HCT116 (cell line): ENCODE results near the gene KCNK3. TPM values are rescaled to one million over a fixed set of nuclear protein-coding genes. Genes with fewer than 3 reads are reported as not detected.

Experiments
- CEBPB ChIP-seq: IDR thresholded peaks from 2 replicates; pipeline ENCODE4 v1.6.1; 2012; ENCODE audit warnings: low read depth
- EGR1 ChIP-seq: IDR thresholded peaks from 2 replicates; pipeline ENCODE4 v1.6.1; 2012; ENCODE audit warnings: low read depth
- EZH2 ChIP-seq: fragments of 200-600 bp; sonication (generic); IDR thresholded peaks from 2 replicates; pipeline ENCODE4 v1.6.1; 2017; ENCODE audit warnings: antibody characterized with exemption, mixed run types
- FOSL1 ChIP-seq: IDR thresholded peaks from 2 replicates; pipeline ENCODE4 v1.6.1; 2012; ENCODE audit warnings: low read depth
- JUND ChIP-seq: IDR thresholded peaks from 2 replicates; pipeline ENCODE4 v1.6.1; 2012
- POLR2A ChIP-seq: IDR thresholded peaks from 2 replicates; pipeline ENCODE4 v1.7.0; 2011; ENCODE audit warnings: borderline replicate concordance; ENCODE audit not compliant: insufficient read depth, insufficient read length; ENCODE audit errors: extremely low read depth
- POLR2AphosphoS5 ChIP-seq: IDR thresholded peaks from 2 replicates; pipeline ENCODE4 v1.6.1; 2011; ENCODE audit warnings: mild to moderate bottlenecking, low read depth, low read length, moderate library complexity
- SIN3A ChIP-seq: IDR thresholded peaks from 2 replicates; pipeline ENCODE4 v1.6.1; 2012; ENCODE audit warnings: low read depth
- TCF7L2 ChIP-seq: IDR thresholded peaks from 2 replicates; pipeline ENCODE4 v1.7.0; 2011; ENCODE audit warnings: borderline replicate concordance, inconsistent platforms; ENCODE audit not compliant: insufficient read depth, insufficient read length; ENCODE audit errors: extremely low read depth
- ZFX ChIP-seq: fragments of 450-650 bp; IDR thresholded peaks from 2 replicates; pipeline ENCODE4 v1.6.1; 2017
- total RNA-seq: library from RNA; stranded (reverse); gene quantifications from one replicate; pipeline ENCODE4 v1.2.1, GENCODE V29; 2021; ENCODE audit not compliant: unreplicated experiment
- TF ChIP-seq, protein P1 (sequence below): IDR thresholded peaks from 2 replicates; pipeline ENCODE4 v1.6.1; 2012; ENCODE audit warnings: low read depth
- TF ChIP-seq, protein P2 (sequence below), 3 experiments: fragments of 200-600 bp in 1 of 3; sonication (generic) in 1 of 3; IDR thresholded peaks in 2 of 3; conservative IDR thresholded peaks in 1 of 3; 2 replicates each; pipeline ENCODE4 v1.5.1; 2012 to 2017; ENCODE audit warnings: low read depth in 2 of 3, low read length in 2 of 3, antibody characterized with exemption in 1 of 3, borderline replicate concordance in 1 of 3, control low read depth in 1 of 3, mild to moderate bottlenecking in 1 of 3, mixed read lengths in 1 of 3, mixed run types in 1 of 3, moderate library complexity in 1 of 3; ENCODE audit not compliant: insufficient read depth in 1 of 3
- TF ChIP-seq, protein P3 (sequence below): IDR thresholded peaks from 2 replicates; pipeline ENCODE4 v1.6.1; 2012

KCNK3 gene
- total RNA-seq, 1 experiment from 2014 or later: 0.71 TPM

DNA sequence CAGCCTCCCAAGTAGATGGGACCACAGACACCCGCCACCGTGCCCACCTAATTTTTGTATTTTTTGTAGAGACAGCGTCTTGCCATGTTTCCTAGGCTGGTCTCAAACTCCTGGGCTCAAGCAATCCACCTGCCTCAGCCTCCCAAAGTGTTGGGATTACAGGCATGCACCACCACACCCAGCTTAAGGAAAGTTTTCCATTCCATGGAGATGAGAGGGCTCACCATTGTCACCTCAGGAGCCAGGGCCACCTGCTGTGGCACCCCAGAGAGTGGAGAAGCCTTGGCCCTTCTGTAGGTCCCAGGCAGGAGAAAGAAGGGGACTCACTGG, 76.2 kb downstream of the KCNK3 start (continued):
- TF ChIP-seq, protein P1, sequence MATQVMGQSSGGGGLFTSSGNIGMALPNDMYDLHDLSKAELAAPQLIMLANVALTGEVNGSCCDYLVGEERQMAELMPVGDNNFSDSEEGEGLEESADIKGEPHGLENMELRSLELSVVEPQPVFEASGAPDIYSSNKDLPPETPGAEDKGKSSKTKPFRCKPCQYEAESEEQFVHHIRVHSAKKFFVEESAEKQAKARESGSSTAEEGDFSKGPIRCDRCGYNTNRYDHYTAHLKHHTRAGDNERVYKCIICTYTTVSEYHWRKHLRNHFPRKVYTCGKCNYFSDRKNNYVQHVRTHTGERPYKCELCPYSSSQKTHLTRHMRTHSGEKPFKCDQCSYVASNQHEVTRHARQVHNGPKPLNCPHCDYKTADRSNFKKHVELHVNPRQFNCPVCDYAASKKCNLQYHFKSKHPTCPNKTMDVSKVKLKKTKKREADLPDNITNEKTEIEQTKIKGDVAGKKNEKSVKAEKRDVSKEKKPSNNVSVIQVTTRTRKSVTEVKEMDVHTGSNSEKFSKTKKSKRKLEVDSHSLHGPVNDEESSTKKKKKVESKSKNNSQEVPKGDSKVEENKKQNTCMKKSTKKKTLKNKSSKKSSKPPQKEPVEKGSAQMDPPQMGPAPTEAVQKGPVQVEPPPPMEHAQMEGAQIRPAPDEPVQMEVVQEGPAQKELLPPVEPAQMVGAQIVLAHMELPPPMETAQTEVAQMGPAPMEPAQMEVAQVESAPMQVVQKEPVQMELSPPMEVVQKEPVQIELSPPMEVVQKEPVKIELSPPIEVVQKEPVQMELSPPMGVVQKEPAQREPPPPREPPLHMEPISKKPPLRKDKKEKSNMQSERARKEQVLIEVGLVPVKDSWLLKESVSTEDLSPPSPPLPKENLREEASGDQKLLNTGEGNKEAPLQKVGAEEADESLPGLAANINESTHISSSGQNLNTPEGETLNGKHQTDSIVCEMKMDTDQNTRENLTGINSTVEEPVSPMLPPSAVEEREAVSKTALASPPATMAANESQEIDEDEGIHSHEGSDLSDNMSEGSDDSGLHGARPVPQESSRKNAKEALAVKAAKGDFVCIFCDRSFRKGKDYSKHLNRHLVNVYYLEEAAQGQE: no peak
- TF ChIP-seq CEBPB (no peak), EGR1 (no peak), FOSL1 (no peak), TCF7L2 (no peak), SIN3A (no peak), POLR2A (no peak), POLR2AphosphoS5 (no peak), ZFX (no peak), JUND (no peak), EZH2 (no peak)
- TF ChIP-seq, protein P2, sequence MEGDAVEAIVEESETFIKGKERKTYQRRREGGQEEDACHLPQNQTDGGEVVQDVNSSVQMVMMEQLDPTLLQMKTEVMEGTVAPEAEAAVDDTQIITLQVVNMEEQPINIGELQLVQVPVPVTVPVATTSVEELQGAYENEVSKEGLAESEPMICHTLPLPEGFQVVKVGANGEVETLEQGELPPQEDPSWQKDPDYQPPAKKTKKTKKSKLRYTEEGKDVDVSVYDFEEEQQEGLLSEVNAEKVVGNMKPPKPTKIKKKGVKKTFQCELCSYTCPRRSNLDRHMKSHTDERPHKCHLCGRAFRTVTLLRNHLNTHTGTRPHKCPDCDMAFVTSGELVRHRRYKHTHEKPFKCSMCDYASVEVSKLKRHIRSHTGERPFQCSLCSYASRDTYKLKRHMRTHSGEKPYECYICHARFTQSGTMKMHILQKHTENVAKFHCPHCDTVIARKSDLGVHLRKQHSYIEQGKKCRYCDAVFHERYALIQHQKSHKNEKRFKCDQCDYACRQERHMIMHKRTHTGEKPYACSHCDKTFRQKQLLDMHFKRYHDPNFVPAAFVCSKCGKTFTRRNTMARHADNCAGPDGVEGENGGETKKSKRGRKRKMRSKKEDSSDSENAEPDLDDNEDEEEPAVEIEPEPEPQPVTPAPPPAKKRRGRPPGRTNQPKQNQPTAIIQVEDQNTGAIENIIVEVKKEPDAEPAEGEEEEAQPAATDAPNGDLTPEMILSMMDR (IDR thresholded peaks at IDR 0.05 in 2 of 3, conservative IDR thresholded peaks at IDR 0.05 in 1 of 3; ENCODE audit: borderline replicate concordance in 1 of 3, insufficient read depth in 1 of 3, low read depth in 2 of 3, low read length in 2 of 3): no peak
- TF ChIP-seq, protein P3, sequence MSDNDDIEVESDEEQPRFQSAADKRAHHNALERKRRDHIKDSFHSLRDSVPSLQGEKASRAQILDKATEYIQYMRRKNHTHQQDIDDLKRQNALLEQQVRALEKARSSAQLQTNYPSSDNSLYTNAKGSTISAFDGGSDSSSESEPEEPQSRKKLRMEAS: no peak
